Left colon (tissue), 2 donors: ENCODE results near the gene PLXNA2. TPM values are rescaled to one million over a fixed set of nuclear protein-coding genes. Genes with fewer than 3 reads are reported as not detected.
A peak's percentile ranks its signal among the peaks of the same experiment; 100 is the strongest.

ENCODE experiments used
- ATAC-seq: fragments of 200-7000 bp; cut with Tn5 transposase; one replicate; pipeline ENCODE4 v1.9.1; 2020; ENCODE audit warnings: mild to moderate bottlenecking, moderate library complexity
- DNase-seq, 2 donors: peaks; one replicate each; pipeline ENCODE4 v3.0.0-alpha.2; 2020
- intact Hi-C, 2 donors: fragments of 100-400 bp; cut with DNase I in 1 of 2; cut with micrococcal nuclease in 1 of 2; formaldehyde crosslinking; loops; one replicate each; pipeline versions ENCODE4 v1.11.2 to v1.14.0; 2022; cut with DNase I, micrococcal nuclease
- total RNA-seq, 2 donors: library from RNA; stranded (reverse); fragmentation: NEBNext Ultra II Directional; extraction: Animal tissue kit (Norgen Biotek cat#: 25700); gene quantifications; one replicate each; pipeline ENCODE4 v1.2.1, GENCODE V29; 2021
- donor health status: DM: no; HTN: no; CAD: no.
- donor health status: DM: yes; HTN: yes; CAD: no.

The PLXNA2 gene
- total RNA-seq, 2 donors from 2014 or later = 89.3 to 103 TPM

DNA sequence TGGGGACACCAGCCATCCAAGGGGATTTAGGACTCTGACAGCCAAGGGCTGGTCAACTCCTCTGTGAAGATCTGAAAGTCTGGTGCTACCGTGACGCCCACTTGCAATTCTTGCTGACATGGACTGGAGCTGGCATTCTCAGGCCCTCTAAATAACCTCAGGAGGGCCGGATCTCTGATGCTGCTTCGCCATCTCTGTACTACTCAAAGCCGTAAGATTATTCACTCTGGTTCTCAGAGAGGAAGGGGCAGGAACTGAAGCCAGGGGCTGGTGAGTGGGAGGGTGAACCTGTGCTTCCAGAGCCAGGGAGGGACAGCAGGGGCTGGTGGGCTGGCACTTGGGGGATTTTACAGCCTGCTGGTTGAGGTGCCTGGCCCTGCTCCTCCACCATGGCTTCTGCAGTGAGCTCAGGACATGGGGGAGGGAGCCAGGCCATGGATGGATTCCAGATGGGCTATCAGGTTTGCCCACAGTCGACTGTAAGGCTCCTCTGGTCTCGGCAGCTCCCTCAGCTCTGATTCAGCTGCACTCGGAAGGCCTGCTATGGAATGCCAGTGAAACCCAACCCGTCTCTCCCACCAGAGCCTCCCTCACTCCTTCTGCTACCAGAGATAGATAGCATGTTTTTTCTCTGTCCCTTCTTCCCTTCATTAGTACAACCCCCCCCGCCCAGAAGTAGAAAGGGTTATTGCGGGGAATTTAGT, 84.5 kb downstream of the PLXNA2 start:
- DNase-seq (no peak), ATAC-seq (no peak)
- intact Hi-C loops = no loop called here

DNA sequence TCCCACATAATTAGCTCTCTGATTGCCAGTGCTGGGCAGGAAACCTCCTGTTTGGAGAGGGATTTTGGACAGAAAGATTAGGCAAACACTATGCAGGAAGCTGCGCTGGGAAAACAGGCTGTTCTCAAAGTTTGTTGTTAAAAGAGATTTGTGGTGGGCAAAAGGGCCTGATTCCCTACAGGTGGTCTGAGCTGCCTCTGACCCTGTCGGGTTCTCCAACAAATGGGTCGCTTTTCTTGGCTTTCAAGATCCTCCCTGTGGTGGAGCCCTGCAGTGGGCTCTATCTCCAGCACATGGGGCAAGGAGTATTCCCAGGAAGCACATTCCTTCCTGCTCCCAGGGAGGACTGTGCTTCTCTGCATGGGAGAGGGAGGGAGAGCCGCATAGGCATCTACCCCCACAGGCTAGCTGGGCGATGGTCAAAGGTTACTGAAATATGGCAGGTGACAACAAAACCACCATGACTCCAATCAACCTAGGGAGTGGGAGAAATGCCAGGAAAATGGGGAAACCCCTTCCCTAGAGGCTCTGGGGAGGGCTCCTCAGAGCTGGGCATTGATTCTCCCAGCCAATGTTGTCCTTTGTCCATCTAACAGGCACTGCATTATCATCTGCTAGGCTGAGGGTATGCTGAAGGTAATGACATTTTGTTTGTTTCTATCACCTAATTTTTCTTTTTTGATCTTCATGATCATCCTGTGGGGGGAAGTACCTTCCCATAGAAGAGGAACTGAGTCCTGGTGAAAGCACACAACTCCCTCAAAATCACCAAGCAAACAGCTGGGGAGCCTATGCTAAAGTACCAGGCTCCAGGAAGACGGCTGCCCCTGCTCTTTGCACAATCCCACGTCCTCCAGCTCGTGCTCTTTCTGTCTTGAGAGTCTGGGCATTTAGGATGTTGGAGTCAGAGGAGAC, 85.3 kb downstream of the PLXNA2 start:
- intact Hi-C loops = no loop called here
- peak; percentile 69 for ATAC-seq
- DNase-seq = peak; percentile 45 to 77

DNA sequence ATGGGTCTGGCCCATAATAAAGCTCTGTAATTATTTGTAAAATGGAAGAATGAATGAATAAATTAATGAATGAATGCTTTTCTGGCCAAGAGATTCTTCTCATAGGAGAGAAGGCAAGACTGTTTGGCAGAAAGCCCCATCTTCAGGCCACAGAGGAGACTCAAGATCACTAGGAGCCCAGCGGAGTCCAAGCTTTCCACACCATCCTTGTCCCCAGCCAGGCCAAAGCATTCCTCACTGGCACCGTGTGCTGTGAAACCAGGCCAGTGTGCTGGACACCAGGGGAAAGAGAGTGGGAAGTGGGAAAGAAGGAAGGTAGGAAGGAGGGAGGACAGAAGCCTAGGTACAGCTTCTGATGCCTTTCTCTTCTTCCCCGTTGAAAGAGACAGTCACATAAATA, 86.4 kb downstream of the PLXNA2 start:
- intact Hi-C loops = no loop called here
- ATAC-seq = no peak
- no peak for DNase-seq

DNA sequence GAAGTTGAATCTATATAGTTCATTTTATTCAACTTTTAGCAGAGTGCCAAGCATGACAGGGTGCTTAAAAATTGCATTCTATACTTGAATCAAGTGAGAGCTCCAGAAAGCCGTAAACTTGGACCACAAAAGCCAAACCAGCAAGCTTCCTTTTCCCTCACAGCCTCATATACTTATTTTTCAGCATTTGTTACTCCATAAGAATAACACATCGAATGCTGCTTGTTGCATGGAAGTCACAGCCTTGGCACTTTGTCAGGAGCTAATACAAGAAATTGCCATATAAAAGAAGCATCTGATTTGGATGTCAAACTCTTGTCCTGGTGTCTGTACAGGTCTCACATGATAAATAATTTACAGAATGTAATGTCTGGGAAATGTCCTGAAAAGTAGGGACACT, 87.4 kb downstream of the PLXNA2 start:
- DNase-seq (no peak), ATAC-seq (no peak)
- intact Hi-C loops = no loop called here

DNA sequence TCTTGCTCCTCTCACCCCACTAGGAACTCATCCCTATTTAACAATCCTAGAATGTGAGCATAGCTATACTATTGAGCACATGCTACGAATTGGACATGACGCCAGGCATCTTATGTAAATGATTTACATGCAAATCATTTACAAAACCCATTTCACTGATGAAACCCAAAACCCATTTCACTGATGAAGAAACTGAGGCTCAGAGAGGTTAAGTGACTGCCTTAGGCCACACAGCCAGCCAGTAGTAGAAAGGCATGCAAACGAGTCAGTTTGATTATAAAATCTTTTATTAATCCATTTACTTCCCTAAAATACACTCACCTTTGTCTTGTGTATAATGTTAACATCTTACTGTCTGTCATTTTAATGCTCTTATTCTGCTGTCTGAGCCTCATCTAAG, 87.9 kb downstream of the PLXNA2 start:
- intact Hi-C loops = no loop called here
- ATAC-seq (no peak), DNase-seq (no peak)

- intact Hi-C loops = no loop called here
- ATAC-seq (peak; percentile 36), DNase-seq (peak; percentile 61 to 70)
Observed at GRCh38 chr1:208154679-208155642, 89.2 kb downstream of the PLXNA2 start.

DNA sequence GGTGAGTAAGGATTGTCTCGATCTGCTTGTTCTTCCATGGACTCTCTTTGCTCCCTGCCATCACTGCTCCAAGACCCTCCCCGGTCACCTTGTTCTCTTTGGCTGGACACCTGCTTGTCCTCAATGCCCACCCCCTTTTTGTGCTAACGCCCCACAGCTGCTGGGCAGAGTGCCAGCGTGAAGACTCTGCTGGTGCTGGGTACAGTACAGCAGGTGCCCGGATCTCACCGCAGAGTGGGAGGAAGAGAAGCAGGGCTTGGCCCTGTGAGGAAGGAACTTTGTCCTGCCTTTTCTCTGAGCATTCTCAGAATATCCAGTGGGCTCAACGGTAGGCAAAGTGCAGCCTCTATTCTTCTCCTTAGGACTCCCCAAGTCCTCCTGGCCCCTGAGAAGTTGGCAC, 90.1 kb downstream of the PLXNA2 start:
- ATAC-seq (peak; percentile 61), DNase-seq (peak; percentile 70 to 77)
- intact Hi-C loops = no loop called here

DNA sequence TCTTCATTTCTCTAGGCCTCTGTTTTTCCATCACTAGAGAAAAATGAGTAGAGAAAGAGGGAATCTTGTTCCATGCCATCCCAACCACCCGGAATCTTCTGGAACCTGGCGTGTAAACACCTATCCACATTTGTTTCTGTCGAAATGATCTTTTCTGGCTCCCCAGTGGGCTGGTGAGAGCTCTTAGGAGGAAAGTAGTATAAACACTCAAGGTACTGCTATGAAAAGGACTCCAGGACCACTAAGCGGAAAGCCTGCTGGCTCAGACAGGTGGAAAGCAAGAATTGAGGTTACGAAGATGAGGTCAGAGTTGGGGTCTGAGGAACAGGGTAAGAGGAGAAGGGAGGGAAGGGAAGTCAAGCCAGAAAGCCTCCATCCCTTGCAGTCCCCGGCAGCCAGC, 90.8 kb downstream of the PLXNA2 start:
- DNase-seq (no peak), ATAC-seq (no peak)
- intact Hi-C loops = no loop called here

GRCh38 chr1:208151728-208152598, 92.2 kb downstream of the PLXNA2 start:
- intact Hi-C loops = no loop called here
- DNase-seq (no peak), ATAC-seq (peak; percentile 26)

- ATAC-seq = peak; percentile 45
- DNase-seq = peak in 1 of 2 donors; percentile 57
- intact Hi-C loops = no loop called here
Observed at GRCh38 chr1:208150833-208151458, 93.2 kb downstream of the PLXNA2 start.

DNA sequence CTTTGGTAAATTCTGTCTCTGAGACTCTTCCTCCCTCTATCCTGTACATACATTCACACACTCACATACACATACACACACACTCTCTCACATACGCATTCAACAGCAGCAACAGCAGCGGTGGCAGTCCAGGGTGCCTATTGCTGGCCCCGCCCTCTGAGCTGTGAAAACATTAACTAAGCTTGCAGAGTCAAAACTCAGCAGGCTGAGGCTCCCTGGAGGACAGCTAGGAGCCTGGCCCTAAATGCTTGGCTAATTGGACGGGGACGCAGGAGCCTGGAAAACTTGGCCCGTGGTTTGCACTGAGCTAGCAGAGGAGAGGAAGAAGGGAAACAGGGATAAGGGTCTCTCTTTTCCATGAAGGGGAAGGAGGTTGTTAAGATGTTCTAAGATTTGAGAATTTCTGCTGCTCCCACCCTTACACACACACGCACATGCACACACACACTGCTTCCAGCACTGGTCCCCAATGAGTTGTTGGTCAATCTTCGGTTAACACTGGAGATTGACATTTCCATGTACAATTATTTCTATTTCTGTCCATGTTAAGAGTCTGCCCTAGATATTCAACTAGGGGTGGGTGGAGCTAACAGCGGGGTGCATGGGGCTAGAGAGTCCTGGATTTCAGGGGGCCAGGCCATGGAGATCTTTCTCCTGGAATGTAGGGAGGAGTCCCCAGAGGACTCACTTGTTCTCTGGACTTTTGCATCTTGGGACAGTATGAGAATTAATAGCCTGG, 94.2 kb downstream of the PLXNA2 start:
- intact Hi-C loops = no loop called here
- DNase-seq (peak; percentile 75 to 76), ATAC-seq (peak; percentile 73)

- no peak for DNase-seq
- intact Hi-C loops = no loop called here
- no peak for ATAC-seq
Observed at GRCh38 chr1:208149213-208149612, 95.0 kb downstream of the PLXNA2 start.

- ATAC-seq (no peak), DNase-seq (no peak)
- intact Hi-C loops = no loop called here
Observed at GRCh38 chr1:208148380-208148779, 95.8 kb downstream of the PLXNA2 start.

- DNase-seq (no peak), ATAC-seq (no peak)
- intact Hi-C loops = no loop called here
Observed at GRCh38 chr1:208146650-208147049, 97.5 kb downstream of the PLXNA2 start.

DNA sequence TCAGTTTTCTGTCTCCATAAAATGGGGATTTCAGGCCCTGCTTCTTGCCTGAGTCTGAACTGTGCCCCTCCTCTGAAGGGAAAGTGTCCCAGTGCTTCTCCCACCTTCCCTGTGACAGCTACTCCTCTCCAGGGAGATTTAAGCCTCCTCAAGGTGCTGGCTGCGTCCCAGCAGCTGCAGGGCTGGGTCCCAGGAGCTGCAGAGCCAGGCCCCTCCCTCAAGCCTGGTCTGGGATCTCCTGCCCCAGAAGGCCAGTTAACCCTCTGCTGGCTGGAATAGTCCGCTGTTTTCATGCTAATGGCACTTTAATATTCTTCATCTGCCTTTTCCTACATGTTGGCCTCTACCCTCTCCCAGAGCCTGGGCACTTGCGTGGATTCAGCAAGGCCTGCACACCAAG, 99.0 kb downstream of the PLXNA2 start:
- no peak for DNase-seq
- intact Hi-C loops = no loop called here
- ATAC-seq = peak; percentile 35

GRCh38 chr1:208142590-208143382, 101.4 kb downstream of the PLXNA2 start:
- no peak for ATAC-seq
- intact Hi-C loops = no loop called here

More at GRCh38 chr1:208142590-208143382, 101.4 kb downstream of the PLXNA2 start:
- no peak for DNase-seq
